Adrenal gland (tissue), 12 donors: ENCODE measurements around the gene MYO9A. TPM values are rescaled to one million over a fixed set of nuclear protein-coding genes. Genes with fewer than 3 reads are reported as not detected.

Experiments
- DNase-seq, 7 donors: peaks; one replicate each; pipeline ENCODE4 v3.0.0-alpha.2; 2019 to 2020
- H3K27ac ChIP-seq, 5 donors: fragments of 200-600 bp; sonication (generic) in 4 of 5; 1 replicate in 3 of 5; 2 replicates in 2 of 5; pipeline versions ENCODE4 v1.5.1 to v1.8.0; 2016 to 2020; ENCODE audit warnings: mild to moderate bottlenecking in 1 of 5
- H3K27me3 ChIP-seq: fragments of 200-600 bp; 2 replicates; pipeline ENCODE4 v1.8.0; 2021
- H3K36me3 ChIP-seq, 2 donors: fragments of 200-600 bp; replicated peaks in 1 of 2; 1 replicate in 1 of 2; 2 replicates in 1 of 2; pipeline versions ENCODE4 v1.5.1 to v1.8.0; 2018 to 2022
- H3K4me1 ChIP-seq, 2 donors: fragments of 200-600 bp; replicated peaks in 1 of 2; 1 replicate in 1 of 2; 2 replicates in 1 of 2; pipeline versions ENCODE4 v1.5.1 to v1.8.0; 2018 to 2021
- H3K4me3 ChIP-seq, 4 donors: fragments of 200-600 bp; sonication (generic) in 3 of 4; one replicate each; pipeline ENCODE4 v1.5.1; 2016 to 2018
- H3K9me3 ChIP-seq, 3 donors: fragments of 200-600 bp; sonication (generic) in 1 of 3; replicated peaks in 1 of 3; 1 replicate in 2 of 3; 2 replicates in 1 of 3; pipeline versions ENCODE4 v1.5.1 to v1.8.0; 2016 to 2021
- CTCF ChIP-seq, 6 experiments: fragments of 450-650 bp in 4 of 6; fragments of 200-600 bp in 2 of 6; sonication (generic) in 1 of 6; IDR thresholded peaks; 1 replicate in 5 of 6; 2 replicates in 1 of 6; pipeline versions ENCODE4 v1.5.1 to v1.8.0; 2016 to 2021; ENCODE audit warnings: antibody characterized with exemption in 6 of 6, mild to moderate bottlenecking in 2 of 6, moderate library complexity in 1 of 6
- POLR2A ChIP-seq, 2 donors: fragments of 450-650 bp; IDR thresholded peaks; one replicate each; pipeline ENCODE4 v1.6.1; 2017; ENCODE audit warnings: antibody characterized with exemption in 2 of 2, mild to moderate bottlenecking in 2 of 2, moderate library complexity in 1 of 2
- WGBS, 4 donors: extraction: QIAGEN DNeasy Blood & Tissue Kit in 2 of 4; methylation state at CpG; one replicate each; pipeline versions ENCODE4 v1.1.5 to v1.1.7; 2013 to 2017; 5-methylcytosine and 5-hydroxymethylcytosine counted together
- intact Hi-C, 2 donors: fragments of 100-400 bp; cut with DNase I; formaldehyde crosslinking; loops; one replicate each; pipeline versions ENCODE4 v1.14.1 to v1.15.0; 2022 to 2023
- polyA plus RNA-seq, 3 donors: library from polyadenylated mRNA; stranded (reverse); fragments of 200-250 nt in 2 of 3; fragments of 350-450 nt in 1 of 3; fragmentation: Illumina TruSeq in 1 of 3; extraction: RNeasy Lipid Tissue Mini Kit (QIAGEN cat#74804) in 1 of 3; gene quantifications; one replicate each; pipeline ENCODE4 v1.2.3, GENCODE V29; 2013 to 2014
- total RNA-seq, 9 donors: library from RNA; depleted of rRNA in 4 of 9; stranded (reverse); fragments of >200 nt in 4 of 9; fragments of 120-200 nt in 1 of 9; fragmentation: NEBNext Ultra II Directional in 1 of 9; extraction: Animal tissue kit (Norgen Biotek cat#: 25700) in 1 of 9; gene quantifications; one replicate each; pipeline versions ENCODE4 v1.1.0 to v1.2.4, GENCODE V29; 2013 to 2023
- donor health status: healthy with polysubstance abuse.
- donor health status: Bipolar disorder and iron deficiency.
- donor health status: DM: yes; HTN: yes; CAD: no.
- donor health status: DM: no; HTN: no; CAD: no.
- donor health status: DM: no; HTN: no; CAD: no.
- donor health status: DM: yes; HTN: yes; CAD: no.

MYO9A gene
- total and polyA plus RNA-seq, 12 donors: 3.0 to 34.0 (median 19.8) TPM

GRCh38 chr15:71777216-71777943, 340.6 kb downstream of the MYO9A start:
- intact Hi-C loops: loop anchor here in 1 of 2 donors (10.0 kb wide), 1 partner anchor 377 kb away; no protein-coding TSS in a partner anchor
- Histone ChIP-seq H3K4me1 (peaks cover 0 to 12% of the 10 kb centered on the region in 2 donors), H3K27ac (no peak overlapping the region), H3K9me3 (no peaks in the 10 kb centered on the region), H3K27me3 (no peaks in the 10 kb centered on the region), H3K4me3 (no peak overlapping the region), H3K36me3 (no peaks in the 10 kb centered on the region)
- no peak for TF ChIP-seq POLR2A (IDR thresholded peaks at IDR 0.05)
- TF ChIP-seq CTCF (IDR thresholded peaks at IDR 0.05): no peak
- WGBS, 4 donors: 83 to 90% (median 88%) methylated on average over 7 to 16 of the region's 16 CpGs
- no peak for DNase-seq

GRCh38 chr15:71776304-71776703, 341.6 kb downstream of the MYO9A start:
- H3K27me3 ChIP-seq: no peaks in the 10 kb centered on the region
- no peaks in the 10 kb centered on the region for H3K36me3 ChIP-seq
- H3K27ac ChIP-seq: no peak overlapping the region
- TF ChIP-seq CTCF (IDR thresholded peaks at IDR 0.05): no peak
- TF ChIP-seq POLR2A (IDR thresholded peaks at IDR 0.05): no peak
- DNase-seq: no peak
- intact Hi-C loops: loop anchor here in 1 of 2 donors (10.0 kb wide), 1 partner anchor 378 kb away; no protein-coding TSS in a partner anchor
- no peak overlapping the region for H3K4me3 ChIP-seq
- H3K4me1 ChIP-seq: peaks cover 0 to 12% of the 10 kb centered on the region in 2 donors
- no peaks in the 10 kb centered on the region for H3K9me3 ChIP-seq
- 75 to 86% (median 81%) methylated on average over 3 of the region's 3 CpGs for WGBS, 4 donors

- no peak overlapping the region for H3K4me3 ChIP-seq
- H3K27me3 ChIP-seq: no peaks in the 10 kb centered on the region
- TF ChIP-seq POLR2A (IDR thresholded peaks at IDR 0.05) (no peak), CTCF (IDR thresholded peaks at IDR 0.05) (no peak)
- H3K27ac ChIP-seq: no peak overlapping the region
- H3K36me3 ChIP-seq: no peaks in the 10 kb centered on the region
- intact Hi-C loops: loop anchor here in 1 of 2 donors (10.0 kb wide), 1 partner anchor 379 kb away; no protein-coding TSS in a partner anchor
- H3K4me1 ChIP-seq: peaks cover 0 to 11% of the 10 kb centered on the region in 2 donors
- H3K9me3 ChIP-seq: no peaks in the 10 kb centered on the region
- no peak for DNase-seq
These were observed 342.1 kb downstream of the MYO9A start for GRCh38 chr15:71775856-71776255.

- WGBS, 4 donors: 49 to 71% (median 65%) methylated on average over 1 of the region's 1 CpG
These were observed 344.6 kb downstream of the MYO9A start for GRCh38 chr15:71773206-71773859.

More at GRCh38 chr15:71773206-71773859, 344.6 kb downstream of the MYO9A start:
- Histone ChIP-seq H3K4me3 (no peak overlapping the region), H3K9me3 (no peaks in the 10 kb centered on the region), H3K4me1 (no peaks in the 10 kb centered on the region), H3K27me3 (no peaks in the 10 kb centered on the region), H3K36me3 (no peaks in the 10 kb centered on the region), H3K27ac (no peak overlapping the region)
- no peak for DNase-seq
- intact Hi-C loops: loop anchor here in 1 of 2 donors (10.0 kb wide), 1 partner anchor 381 kb away; no protein-coding TSS in a partner anchor
- TF ChIP-seq POLR2A (IDR thresholded peaks at IDR 0.05) (no peak), CTCF (IDR thresholded peaks at IDR 0.05) (no peak)
